Stimulated activated naive CD4-positive, alpha-beta T cell treated with Interleukin-2 at 50 U/mL for 16 hours (primary cell): ENCODE data around the gene XPNPEP3.
A peak's percentile ranks its signal among the peaks of the same experiment; 100 is the strongest.
"Not testable (repeated sequence)": the region's sequence is repeated elsewhere in the genome, so short reads cannot be mapped to it uniquely, and the experiment has no call there.

Experiments
- DNase-seq: peaks from one replicate; lab custom pipeline; 2025; lab: John Stamatoyannopoulos, UW

Gene XPNPEP3

DNA sequence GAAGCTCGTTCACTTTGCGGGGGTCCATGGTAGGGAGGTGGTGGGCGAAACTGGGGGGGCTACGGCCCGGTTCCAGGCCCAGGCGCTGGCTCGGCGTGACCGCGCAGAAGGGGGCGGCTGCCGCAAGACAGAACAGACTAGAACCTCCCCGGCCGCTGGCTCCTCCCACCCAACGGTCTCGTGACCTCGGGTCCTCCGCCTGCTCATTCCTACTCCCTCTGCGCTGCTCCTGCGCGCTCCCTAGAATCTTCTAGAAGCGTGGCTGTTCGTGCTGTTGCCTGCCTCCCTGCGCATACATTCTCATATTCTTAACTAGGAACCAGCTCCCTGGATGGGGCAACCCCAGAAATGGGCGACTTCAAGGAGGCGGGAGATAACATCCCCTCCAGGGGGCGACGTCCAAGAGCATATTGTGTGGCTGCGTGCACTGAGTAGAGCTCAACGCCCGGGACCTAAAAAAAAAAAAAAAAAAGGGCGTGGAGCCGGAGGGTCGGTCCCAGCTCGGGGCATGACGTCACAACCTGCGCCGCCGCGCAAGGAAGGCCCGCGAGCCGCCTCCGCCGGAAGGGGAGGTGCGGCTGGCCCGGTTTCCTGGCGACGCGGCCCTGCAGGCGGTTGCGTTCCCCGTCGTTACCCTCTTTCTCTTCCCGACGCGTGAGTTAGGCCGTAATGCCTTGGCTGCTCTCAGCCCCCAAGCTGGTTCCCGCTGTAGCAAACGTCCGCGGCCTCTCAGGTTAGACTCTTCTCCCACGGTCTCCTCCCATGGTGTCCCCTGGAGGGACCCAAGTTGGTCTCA lies at the start of gene XPNPEP3, which contains the start of gene ST13:
TSS of gene XPNPEP3 (plus strand) at position 636 of the 796 bp plus-strand sequence. CDS start at position 670, 34 bp downstream.
TSS of gene ST13 (minus strand) at position 127 of the 796 bp plus-strand sequence. CDS start at position 28, 99 bp downstream.
- peak; percentile 97 for DNase-seq

GRCh38 chr22:40808018-40808841 lies 48.7 kb upstream of the XPNPEP3 start:
- DNase-seq: no peak

- DNase-seq: no peak
These were observed 43.0 kb upstream of the XPNPEP3 start for GRCh38 chr22:40813912-40814315.

DNA sequence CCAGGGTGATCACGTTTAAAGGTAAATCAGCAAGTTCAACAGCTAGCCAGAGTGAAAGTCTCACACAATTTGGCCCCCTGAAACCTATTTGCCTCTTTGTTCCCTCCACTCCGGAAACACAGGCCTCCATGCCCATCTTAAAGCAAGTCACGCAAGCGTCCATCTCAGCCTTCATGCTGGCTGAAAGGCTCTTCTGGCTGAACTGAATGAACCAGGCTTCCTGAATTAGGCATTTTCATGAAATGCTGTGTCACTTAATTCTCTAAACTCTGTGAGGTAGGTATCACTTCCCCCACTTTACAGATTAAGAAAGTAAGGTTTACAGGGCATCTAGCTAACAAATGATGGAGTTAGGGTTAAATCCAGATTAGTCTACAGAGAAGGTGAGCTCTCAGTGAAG lies 39.2 kb upstream of the XPNPEP3 start:
- no peak for DNase-seq

- no peak for DNase-seq
These were observed 38.7 kb upstream of the XPNPEP3 start for GRCh38 chr22:40818192-40818746.

GRCh38 chr22:40818747-40819598 lies 38.0 kb upstream of the XPNPEP3 start, which contains the start of gene SLC25A17:
TSS of gene SLC25A17 (minus strand) at chr22:40819346. CDS start at chr22:40819248, 98 bp downstream.
- DNase-seq: peak; percentile 91

GRCh38 chr22:40819599-40820140 lies 37.3 kb upstream of the XPNPEP3 start:
- DNase-seq: no peak

- DNase-seq: no peak
These were observed 33.5 kb upstream of the XPNPEP3 start for GRCh38 chr22:40823426-40823825.

DNA sequence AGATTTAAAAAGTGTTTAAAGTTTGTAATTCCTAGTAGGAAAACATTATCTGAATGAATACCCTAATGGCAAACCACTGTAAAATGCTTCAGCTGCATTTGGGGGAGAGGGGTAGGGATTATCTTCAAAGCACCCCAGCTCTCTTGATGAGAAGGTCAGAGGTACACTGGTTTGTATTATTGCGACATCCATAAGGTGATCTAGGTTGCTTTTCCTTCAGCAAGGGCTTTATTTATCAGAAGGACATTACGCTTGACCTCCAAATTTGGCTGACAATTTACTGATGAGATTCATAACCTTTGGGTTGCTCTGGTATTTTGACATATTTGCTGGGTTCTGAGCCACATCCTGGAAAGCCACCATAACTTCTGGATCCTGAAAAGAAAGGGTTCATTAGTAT lies 30.7 kb upstream of the XPNPEP3 start:
- not testable (repeated sequence) for DNase-seq

DNA sequence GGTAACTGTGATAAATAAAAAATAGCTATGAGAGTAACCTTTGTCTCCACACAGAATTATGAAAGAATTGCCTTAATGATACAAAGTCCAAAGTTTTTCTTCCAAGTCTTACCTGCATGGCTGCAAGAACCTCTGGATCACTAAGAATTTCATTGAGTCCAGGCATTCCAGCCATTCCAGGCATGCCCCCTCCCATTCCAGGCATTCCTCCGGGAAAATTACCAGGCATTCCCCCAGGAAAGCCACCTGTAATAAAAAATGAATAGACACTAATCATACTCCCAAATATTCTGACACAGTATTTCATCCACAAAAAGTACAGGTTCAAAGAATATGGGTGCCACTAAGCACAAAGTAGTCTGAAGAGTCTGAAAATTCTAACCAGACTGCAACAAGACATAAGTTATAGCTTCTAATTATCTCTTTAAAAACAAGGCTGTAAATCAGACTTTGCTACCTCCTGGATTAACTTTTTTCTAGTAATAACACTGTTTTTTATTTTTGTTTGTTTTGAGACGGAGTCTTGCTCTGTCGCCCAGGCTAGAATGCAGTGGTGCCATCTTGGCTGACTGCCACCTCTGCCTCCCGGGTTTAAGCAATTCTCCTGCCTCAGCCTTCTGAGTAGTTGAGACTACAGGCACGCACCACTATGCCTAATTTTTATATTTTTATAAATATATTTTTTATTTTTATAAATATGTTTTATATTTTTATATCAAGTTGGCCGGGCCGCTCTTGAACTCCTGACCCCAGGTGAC lies 29.8 kb upstream of the XPNPEP3 start:
- DNase-seq: no peak

GRCh38 chr22:40829131-40829530 lies 27.8 kb upstream of the XPNPEP3 start:
- DNase-seq: no peak

- DNase-seq: no peak
These were observed 22.3 kb upstream of the XPNPEP3 start for GRCh38 chr22:40834619-40835018.

GRCh38 chr22:40838486-40838885 lies 18.5 kb upstream of the XPNPEP3 start:
- no peak for DNase-seq

- DNase-seq: no peak
These were observed 12.0 kb upstream of the XPNPEP3 start for GRCh38 chr22:40844951-40845350.

DNA sequence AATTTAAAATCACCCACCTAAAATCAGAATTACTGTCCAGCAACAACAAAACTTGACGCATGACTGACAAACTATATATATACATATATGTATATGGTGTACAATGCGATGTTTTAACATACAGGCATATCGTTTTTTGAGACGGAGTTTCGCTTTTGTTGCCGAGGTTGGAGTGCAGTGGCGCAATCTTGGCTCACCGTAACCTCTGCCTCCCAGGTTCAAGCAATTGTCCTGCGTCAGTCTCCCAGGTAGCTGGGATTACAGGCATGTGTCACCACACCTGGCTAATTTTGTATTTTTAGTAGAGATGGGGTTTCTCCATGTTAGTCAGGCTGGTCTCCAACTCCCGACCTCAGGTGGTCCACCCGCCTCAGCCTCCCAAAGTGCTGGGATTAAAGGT lies 11.1 kb upstream of the XPNPEP3 start:
- not testable (repeated sequence) for DNase-seq

DNA sequence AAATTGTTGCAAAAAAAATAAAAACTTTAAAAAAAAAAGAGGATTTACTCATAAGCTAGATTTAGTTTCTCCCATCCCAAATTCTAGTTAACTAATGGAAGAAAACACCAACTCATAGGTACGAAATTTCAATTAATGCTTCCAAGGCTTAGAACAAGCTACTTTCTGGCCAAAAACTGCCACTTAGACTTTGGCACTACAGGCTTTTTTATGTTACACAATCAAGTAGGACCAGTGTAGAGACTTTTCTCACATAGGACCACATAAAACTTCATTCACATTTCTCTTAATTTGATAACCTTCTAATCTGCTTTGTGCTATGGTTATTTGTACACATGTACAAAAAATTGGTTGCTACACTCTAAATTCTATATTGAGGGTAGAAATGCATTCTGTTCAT lies 3.6 kb upstream of the XPNPEP3 start:
- no peak for DNase-seq

DNA sequence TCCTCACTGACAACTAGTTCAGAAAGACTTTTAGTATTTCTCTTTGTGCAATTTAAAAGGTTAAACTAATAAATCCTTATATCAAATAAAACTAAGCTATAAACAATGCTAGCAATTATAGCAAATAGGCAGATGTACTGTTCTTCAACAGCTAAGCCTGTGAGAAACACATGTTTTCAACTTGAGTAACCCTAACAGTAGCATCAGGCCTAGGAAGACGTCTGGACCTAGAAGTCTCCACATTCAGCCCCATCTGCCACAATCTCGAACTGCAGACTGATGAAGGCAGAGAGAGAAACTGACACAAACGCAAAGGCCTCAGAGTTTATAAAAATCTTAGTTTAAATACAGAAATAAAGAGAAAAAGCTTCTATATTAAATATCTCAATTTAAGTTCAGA lies 3.0 kb upstream of the XPNPEP3 start:
- DNase-seq: no peak

GRCh38 chr22:40855071-40855978 lies 1.6 kb upstream of the XPNPEP3 start:
- DNase-seq: peak; percentile 4

DNA sequence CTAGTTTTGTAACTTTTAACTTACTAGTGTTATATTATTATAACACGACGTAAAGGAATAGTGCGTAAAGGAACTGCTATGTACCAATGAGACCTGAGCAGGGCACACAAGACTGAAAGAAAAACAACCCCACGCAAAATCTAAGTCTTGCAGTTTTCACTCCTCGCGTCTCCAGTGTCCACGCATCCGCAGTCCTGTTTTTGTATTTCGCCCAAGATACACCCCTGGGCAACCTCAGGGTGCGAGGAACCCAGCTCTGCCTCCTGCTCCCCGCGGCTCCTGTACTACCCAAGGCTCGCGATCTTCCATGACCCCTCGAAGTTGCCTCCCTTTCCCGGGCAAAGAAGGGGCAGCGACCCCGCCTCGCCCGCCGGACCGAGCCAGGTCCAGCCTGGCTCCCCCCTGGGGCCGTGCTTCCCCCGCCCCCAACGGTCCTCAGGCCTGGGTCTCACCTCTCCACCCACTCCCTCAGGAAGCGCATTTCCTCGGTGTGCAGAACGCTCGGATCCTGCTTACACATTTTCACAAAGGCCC lies 902 bp upstream of the XPNPEP3 start:
- DNase-seq: no peak
